WTC11 (cell line): ENCODE data around the gene NTN5.
"Not testable (repeated sequence)": the region's sequence is repeated elsewhere in the genome, so short reads cannot be mapped to it uniquely, and the experiment has no call there.

Source experiments
- HMGA2 ChIP-seq: fragments of 250-450 bp; sonication (Bioruptor Pico); IDR thresholded peaks from 2 replicates; pipeline ENCODE4 v1.4.0; 2021; ENCODE audit warnings: mild to moderate bottlenecking, moderate library complexity
- JUN ChIP-seq: sonication (generic); formaldehyde crosslinking; IDR thresholded peaks from 2 replicates; pipeline ENCODE4 v1.8.0; 2023; ENCODE audit warnings: mild to moderate bottlenecking, missing genetic modification reagents
- KAT7 ChIP-seq: sonication (generic); formaldehyde crosslinking; IDR thresholded peaks from 2 replicates; pipeline ENCODE4 v1.8.1; 2023; ENCODE audit warnings: missing genetic modification reagents, mild to moderate bottlenecking, borderline replicate concordance
- TEAD4 ChIP-seq: sonication (generic); formaldehyde crosslinking; IDR thresholded peaks from 2 replicates; pipeline ENCODE4 v1.8.0; 2022; ENCODE audit warnings: mild to moderate bottlenecking, missing genetic modification reagents
- ZNF219 ChIP-seq: sonication (generic); formaldehyde crosslinking; IDR thresholded peaks from 2 replicates; pipeline ENCODE4 v1.8.0; 2023; ENCODE audit warnings: missing genetic modification reagents, mild to moderate bottlenecking, borderline replicate concordance
- TF ChIP-seq, protein P1 (sequence below): sonication (generic); formaldehyde crosslinking; conservative IDR thresholded peaks from 2 replicates; pipeline ENCODE4 v1.8.1; 2023; ENCODE audit warnings: mild to moderate bottlenecking, low read depth, missing genetic modification reagents, moderate library complexity
- TF ChIP-seq, protein P2 (sequence below): fragments of 200-600 bp; IDR thresholded peaks from 2 replicates; pipeline ENCODE4 v1.8.0; 2022; ENCODE audit warnings: antibody characterized with exemption
- TF ChIP-seq, protein P3 (sequence below): sonication (generic); formaldehyde crosslinking; conservative IDR thresholded peaks from 2 replicates; pipeline ENCODE4 v1.8.1; 2022; ENCODE audit warnings: mild to moderate bottlenecking, missing genetic modification reagents
- TF ChIP-seq, protein P4 (sequence below): sonication (generic); formaldehyde crosslinking; IDR thresholded peaks from 2 replicates; pipeline ENCODE4 v1.8.1; 2022; ENCODE audit warnings: low read depth, missing genetic modification reagents, borderline replicate concordance
- TF ChIP-seq, protein P5 (sequence below): sonication (generic); formaldehyde crosslinking; IDR thresholded peaks from 2 replicates; pipeline ENCODE4 v1.8.1; 2023; ENCODE audit warnings: mild to moderate bottlenecking, missing genetic modification reagents, moderate library complexity

DNA sequence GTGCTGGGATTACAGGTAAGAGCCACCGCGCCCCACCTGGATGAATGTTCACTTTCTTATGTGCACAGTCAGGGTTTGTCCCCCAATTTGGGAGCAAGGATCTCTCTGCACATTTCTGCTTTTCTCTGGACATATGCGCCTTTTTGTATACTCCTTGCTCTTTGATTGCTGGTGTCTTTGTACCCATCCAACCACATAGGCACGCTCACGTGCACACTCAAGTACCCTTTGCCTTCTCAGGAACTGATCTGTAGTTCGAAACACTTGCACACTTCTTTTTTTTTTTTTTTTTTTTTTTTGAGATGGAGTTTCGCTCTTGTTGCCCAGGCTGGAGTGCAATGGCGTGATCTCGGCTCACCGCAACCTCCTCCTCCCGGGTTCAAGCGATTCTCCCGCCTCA, 45.3 kb upstream of the NTN5 start:
- TF ChIP-seq, protein P1, sequence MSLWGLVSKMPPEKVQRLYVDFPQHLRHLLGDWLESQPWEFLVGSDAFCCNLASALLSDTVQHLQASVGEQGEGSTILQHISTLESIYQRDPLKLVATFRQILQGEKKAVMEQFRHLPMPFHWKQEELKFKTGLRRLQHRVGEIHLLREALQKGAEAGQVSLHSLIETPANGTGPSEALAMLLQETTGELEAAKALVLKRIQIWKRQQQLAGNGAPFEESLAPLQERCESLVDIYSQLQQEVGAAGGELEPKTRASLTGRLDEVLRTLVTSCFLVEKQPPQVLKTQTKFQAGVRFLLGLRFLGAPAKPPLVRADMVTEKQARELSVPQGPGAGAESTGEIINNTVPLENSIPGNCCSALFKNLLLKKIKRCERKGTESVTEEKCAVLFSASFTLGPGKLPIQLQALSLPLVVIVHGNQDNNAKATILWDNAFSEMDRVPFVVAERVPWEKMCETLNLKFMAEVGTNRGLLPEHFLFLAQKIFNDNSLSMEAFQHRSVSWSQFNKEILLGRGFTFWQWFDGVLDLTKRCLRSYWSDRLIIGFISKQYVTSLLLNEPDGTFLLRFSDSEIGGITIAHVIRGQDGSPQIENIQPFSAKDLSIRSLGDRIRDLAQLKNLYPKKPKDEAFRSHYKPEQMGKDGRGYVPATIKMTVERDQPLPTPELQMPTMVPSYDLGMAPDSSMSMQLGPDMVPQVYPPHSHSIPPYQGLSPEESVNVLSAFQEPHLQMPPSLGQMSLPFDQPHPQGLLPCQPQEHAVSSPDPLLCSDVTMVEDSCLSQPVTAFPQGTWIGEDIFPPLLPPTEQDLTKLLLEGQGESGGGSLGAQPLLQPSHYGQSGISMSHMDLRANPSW (CRISPR knock-in tag): not testable (repeated sequence)
- TF ChIP-seq, protein P2, sequence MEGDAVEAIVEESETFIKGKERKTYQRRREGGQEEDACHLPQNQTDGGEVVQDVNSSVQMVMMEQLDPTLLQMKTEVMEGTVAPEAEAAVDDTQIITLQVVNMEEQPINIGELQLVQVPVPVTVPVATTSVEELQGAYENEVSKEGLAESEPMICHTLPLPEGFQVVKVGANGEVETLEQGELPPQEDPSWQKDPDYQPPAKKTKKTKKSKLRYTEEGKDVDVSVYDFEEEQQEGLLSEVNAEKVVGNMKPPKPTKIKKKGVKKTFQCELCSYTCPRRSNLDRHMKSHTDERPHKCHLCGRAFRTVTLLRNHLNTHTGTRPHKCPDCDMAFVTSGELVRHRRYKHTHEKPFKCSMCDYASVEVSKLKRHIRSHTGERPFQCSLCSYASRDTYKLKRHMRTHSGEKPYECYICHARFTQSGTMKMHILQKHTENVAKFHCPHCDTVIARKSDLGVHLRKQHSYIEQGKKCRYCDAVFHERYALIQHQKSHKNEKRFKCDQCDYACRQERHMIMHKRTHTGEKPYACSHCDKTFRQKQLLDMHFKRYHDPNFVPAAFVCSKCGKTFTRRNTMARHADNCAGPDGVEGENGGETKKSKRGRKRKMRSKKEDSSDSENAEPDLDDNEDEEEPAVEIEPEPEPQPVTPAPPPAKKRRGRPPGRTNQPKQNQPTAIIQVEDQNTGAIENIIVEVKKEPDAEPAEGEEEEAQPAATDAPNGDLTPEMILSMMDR: not testable (repeated sequence)
- TF ChIP-seq, protein P3, sequence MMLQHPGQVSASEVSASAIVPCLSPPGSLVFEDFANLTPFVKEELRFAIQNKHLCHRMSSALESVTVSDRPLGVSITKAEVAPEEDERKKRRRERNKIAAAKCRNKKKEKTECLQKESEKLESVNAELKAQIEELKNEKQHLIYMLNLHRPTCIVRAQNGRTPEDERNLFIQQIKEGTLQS (CRISPR knock-in tag): not testable (repeated sequence)
- not testable (repeated sequence) for TF ChIP-seq HMGA2 (CRISPR knock-in tag); TEAD4 (CRISPR knock-in tag); JUN (CRISPR knock-in tag); KAT7 (CRISPR knock-in tag); ZNF219
- TF ChIP-seq, protein P4, sequence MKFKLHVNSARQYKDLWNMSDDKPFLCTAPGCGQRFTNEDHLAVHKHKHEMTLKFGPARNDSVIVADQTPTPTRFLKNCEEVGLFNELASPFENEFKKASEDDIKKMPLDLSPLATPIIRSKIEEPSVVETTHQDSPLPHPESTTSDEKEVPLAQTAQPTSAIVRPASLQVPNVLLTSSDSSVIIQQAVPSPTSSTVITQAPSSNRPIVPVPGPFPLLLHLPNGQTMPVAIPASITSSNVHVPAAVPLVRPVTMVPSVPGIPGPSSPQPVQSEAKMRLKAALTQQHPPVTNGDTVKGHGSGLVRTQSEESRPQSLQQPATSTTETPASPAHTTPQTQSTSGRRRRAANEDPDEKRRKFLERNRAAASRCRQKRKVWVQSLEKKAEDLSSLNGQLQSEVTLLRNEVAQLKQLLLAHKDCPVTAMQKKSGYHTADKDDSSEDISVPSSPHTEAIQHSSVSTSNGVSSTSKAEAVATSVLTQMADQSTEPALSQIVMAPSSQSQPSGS (CRISPR knock-in tag): not testable (repeated sequence)
- TF ChIP-seq, protein P5, sequence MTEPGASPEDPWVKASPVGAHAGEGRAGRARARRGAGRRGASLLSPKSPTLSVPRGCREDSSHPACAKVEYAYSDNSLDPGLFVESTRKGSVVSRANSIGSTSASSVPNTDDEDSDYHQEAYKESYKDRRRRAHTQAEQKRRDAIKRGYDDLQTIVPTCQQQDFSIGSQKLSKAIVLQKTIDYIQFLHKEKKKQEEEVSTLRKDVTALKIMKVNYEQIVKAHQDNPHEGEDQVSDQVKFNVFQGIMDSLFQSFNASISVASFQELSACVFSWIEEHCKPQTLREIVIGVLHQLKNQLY (CRISPR knock-in tag): not testable (repeated sequence)
